DMS79 (cell line): ENCODE data around the gene SPPL2B.
A peak's percentile ranks its signal among the peaks of the same experiment; 100 is the strongest.
"Not testable (repeated sequence)": the region's sequence is repeated elsewhere in the genome, so short reads cannot be mapped to it uniquely, and the experiment has no call there.

Experiments
- DNase-seq: peaks from one replicate; lab custom pipeline; 2025; lab: John Stamatoyannopoulos, UW

Gene SPPL2B, protein sequence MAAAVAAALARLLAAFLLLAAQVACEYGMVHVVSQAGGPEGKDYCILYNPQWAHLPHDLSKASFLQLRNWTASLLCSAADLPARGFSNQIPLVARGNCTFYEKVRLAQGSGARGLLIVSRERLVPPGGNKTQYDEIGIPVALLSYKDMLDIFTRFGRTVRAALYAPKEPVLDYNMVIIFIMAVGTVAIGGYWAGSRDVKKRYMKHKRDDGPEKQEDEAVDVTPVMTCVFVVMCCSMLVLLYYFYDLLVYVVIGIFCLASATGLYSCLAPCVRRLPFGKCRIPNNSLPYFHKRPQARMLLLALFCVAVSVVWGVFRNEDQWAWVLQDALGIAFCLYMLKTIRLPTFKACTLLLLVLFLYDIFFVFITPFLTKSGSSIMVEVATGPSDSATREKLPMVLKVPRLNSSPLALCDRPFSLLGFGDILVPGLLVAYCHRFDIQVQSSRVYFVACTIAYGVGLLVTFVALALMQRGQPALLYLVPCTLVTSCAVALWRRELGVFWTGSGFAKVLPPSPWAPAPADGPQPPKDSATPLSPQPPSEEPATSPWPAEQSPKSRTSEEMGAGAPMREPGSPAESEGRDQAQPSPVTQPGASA

DNA sequence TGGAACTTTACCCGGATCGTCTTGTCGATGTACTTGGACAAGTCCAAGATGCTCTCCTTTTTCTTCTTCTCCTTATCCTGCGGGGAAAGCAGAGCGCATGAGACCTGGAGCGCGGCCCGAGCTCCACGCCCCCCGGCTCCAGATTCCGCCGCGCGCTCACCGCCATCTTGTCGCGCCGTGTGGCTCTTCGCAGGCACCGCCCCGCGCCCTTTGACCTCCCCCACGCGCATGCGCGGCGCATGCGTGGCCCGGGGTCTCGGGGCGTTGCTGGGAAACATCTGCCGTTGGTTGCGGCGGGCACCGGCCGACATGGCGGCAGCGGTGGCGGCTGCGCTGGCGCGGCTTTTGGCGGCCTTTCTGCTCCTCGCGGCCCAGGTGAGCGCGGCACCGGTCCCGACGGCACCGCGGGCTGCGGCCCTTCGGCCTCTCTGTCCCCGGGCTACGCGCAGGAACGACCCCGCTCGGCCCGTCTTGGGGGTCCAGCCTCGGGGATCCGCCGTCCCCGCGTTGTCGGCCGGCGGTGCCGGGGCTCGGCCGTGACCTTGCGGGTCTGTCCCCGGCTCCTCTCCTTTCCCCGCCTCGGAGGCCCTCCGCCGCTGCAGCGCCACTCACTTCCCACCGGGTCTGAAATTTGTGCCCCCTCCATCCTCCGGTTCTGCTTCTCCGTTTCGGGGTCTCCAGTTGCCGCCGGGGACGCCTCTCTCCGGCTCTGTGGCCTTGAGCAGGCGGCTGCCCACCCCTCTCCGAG is at the start of gene SPPL2B, which contains the start of gene LSM7:
SPPL2B (plus strand) TSS at position 284 of the 748 bp plus-strand sequence; CDS start at position 310, 26 bp downstream.
LSM7 (minus strand) TSS at position 186 of the 748 bp plus-strand sequence; CDS start at position 166, 20 bp downstream.
- DNase-seq: peak; percentile 59

DNA sequence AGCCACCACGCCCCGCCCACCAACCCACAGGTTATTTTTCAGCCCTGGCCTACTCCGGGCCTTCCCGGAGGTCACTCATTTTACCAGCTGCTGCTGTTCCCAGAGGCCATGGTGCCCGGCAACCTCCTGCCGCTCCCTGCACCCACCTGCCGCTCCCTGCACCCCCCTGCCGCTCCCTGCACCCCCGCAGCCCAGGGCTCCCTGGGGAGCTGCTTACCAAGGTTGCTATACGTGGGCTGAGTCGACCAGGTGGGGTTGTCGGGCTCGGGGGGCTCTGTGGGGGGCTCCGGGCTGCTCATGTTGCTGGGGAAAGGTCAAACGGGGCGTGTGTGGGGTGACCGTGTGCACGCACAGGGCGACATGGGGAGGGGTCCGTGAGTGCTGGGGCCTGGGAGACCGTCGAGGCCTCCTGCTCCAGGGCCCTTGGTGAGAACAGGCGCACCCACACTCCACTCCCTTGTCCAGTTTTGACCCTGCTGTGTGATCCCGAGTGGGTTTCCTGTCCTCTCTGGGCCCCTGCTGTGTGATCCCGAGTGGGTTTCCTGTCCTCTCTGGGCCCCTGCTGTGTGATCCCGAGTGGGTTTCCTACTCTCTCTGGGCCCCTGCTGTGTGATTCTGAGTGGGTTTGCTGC is 47.7 kb upstream of the SPPL2B start:
- no peak for DNase-seq

GRCh38 chr19:2281265-2282061 is 47.0 kb upstream of the SPPL2B start:
- not testable (repeated sequence) for DNase-seq

DNA sequence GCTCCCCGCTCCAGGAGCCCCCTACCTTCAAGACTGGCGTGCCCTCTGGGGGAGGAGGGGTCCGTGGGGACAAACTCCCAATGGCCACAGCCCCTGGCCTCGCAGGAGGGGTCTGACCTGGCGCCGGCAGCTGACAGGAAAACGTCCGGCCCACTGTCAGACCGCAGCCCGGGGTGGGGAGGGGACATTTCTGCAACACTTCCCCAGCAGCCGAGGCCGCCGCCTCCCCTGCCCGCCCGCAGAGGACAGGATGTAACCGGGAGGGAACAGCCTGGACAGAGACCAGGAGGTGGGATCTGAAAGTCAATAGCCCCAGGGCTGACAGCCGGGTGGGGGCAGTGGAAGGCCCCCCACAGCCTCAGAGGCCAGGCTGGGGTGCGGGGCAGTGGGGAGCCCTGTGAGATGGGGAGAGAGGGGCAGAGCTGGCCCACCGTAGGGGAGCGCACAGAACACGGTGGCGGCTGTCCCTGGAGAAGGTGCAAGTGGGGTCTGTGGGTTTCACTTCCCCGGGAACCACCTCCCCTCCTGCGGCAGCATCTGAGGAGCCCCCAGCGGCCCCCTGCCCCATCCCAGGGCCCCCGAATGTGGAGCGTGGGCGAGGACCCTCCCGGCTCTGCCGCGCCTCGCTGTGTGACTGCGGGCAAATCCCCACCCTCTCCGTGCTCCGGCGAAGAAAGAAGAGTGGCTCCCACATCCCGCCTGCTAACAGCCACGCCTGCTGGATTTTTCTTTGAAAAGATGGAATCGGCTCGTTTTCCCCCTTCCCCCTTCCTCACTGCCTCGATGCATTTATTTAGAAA is 46.2 kb upstream of the SPPL2B start, which contains the start of gene PEAK3:
PEAK3 (minus strand) TSS at position 114 of the 800 bp plus-strand sequence. CDS start 1,244 bp downstream, outside the sequence.
- DNase-seq: no peak

DNA sequence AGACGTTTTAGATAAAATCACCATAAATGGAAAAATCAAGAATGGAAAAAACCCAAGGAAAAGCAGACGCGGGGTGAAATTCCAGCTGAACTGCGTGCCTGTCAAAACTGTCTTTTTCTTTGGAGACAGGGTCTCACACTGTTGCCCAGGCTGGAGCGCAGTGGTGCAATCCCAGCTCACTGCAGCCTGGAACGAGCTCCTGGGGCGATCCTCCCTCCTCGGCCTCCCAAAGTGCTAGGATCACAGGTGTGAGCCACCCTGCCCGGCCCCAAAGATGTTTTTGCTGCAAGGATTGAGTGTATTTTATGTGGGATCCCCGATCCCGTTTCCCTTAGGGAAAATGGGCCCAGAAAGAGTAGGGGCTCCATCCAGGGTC is 45.6 kb upstream of the SPPL2B start:
- no peak for DNase-seq

DNA sequence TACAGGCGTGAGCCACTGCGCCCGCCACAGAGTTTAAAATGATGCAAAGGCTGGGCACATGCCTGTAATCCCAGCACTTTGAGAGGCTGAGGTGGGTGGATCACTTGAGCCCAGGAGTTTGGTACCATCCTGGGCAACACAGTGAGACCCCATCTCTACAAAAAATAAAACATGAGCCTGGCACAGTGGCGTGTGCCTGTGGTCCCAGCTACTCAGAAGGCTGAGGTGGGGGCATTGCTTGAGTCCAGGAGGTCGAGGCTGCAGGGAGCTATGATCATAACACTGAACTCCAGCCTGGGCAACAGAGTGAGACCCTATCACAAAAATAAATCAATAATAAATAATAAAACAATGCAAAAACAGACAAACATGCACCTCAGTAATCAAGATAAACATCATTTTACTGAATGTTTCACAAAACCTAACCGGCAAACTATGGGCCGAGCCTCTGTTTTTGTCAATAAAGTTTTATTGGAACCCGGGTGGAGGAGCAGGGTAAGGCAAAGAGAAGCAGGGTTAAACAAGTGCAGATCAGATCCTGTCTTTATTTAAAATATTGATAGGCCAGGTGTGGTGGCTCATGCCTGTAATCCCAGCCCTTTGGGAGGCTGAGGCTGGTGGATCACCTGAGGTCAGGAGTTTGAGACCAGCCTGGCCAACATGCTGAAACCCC is 44.5 kb upstream of the SPPL2B start:
- DNase-seq: no peak

- no peak for DNase-seq
Measured at GRCh38 chr19:2286402-2287140, 41.9 kb upstream of the SPPL2B start.

DNA sequence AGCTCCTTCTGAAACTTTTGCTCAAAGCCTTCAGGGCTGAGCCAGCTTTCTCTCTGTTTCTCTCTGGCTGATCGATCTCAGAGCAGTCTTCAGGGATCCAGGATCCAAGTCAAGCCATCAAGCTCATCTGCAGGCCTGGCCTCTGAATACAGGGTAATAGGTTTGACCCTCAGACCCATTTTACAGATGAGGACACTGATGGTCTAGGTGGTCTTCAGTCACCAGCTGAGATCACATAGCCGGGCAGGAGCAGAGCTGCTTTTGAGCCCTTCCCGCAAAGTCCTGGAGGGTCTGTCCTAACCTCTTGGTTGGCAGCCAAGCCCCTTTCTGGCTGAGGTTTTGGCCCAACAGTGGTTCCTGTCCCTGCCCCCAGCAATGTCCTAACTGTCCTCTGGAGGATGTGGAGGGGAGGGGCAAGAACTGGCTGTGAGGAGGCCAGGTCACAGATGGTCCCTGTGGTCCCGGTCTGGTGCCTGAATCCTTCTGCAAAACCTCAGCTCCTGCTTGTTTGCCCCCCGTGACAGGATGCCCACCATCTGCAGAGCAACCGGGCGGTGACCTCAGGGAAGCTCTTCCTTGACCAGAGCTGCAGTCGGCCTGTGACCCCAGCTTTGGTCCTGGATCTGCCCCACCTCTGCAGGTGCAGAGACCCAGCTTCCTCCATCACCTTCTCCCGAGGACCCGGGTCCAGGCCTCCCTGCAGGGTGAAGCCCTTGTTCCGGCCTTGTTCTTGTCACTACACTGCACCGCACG is 40.7 kb upstream of the SPPL2B start:
- no peak for DNase-seq

DNA sequence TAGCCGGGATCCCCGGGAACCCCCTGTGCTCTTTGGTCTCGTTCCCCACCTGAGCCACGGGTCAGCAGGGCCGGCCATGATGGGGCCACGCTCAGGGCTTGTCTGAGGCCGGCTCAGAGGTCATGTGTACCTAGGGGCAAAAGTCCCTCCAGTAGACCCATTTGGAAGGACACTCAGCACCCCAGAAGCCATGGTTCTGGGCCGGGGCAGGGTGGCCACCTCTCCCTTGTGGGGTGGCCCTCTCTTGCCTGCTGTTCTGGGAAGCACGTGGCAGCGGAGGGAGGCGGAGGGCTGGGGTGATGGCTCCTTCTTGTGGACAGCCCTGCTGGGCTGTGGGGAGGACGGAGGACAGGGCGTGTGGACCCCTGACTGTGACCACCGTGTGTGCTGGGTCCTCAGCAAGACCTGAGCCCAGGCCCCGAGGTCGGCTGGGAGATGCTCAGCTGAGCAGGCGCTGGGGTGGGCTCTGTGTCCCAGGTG is 40.1 kb upstream of the SPPL2B start:
- DNase-seq: no peak

DNA sequence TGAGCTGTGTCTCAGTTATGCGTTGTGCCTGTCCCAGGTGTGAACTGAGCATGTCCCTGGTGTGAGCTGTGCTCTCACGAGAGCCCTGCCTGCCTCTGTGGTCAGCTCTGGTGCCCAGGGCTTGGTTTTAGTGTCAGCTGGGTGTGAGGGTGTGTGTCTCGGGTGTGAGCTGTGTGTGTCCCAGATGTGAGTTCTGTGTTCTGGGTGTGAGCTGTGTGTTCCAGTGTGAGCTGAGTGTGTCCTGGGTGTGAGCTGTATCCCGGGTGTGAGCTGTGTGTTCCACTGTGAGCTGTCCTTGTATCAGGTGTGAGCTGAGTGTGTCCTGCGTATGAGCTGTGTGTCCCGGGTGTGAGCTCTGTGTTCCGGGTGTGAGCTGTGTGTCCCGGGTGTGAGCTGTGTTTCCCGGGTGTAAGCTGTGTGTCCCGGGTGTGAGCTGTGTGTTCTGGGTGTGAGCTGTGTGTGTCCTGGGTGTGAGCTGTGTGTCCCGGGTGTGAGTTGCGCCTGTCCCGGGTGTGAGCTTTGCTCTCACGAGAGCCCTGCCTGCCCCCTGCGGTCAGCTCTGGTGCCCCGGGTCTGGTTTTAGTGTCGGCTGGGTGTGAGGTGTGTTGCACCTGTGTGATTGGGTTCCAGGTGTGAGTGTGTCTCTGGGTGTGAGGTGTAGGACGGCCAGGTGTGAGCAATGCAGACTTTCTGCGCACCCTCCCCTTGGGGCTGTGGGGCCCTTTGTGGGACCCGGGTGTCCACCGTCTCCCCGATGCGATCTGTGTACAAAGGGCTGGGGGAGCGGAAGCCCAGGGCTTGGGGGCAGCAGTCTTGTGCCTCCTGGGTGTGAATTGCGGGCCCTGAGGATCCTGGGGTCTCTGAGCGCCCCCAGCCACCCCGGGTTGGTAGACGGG is 39.4 kb upstream of the SPPL2B start:
- DNase-seq: no peak

DNA sequence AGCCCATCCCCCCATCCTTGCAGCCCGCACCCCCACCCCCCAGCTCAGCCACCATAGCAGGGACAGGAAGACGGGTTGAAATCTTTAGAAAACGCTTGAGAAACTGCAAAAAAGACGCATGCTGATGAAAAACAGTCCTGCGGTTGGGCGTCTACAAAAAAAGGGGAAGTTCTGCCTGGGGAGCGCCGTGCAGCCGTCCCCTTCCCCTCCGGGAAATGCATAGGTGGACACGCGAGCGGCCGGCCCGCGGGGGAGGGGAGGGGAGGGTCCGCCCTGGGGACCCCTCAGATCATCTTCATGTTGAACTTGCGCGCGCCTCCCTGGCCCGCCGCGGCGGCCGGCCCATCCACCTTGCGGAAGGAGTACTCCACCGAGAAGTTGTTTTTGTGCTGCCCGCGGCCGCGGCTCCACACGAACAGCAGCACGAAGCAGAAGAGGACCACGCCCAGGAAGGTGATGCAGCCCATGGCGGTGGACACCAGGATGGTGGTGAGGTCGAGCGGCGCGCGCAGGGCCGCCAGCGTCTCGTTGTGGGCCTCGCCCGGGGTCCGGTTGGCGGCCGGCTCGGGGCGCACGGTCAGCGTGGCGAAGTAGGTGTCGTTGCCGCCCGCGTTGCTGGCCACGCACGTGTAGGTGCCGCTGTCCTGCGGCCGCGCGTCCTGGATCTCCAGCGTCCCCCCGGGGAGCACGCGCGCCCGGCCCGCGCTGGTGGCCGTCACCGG is 38.6 kb upstream of the SPPL2B start:
- DNase-seq: no peak

GRCh38 chr19:2290441-2291184 is 37.9 kb upstream of the SPPL2B start:
- DNase-seq: peak; percentile 44

- DNase-seq: peak; percentile 39
Measured at GRCh38 chr19:2291185-2291751, 37.2 kb upstream of the SPPL2B start.

DNA sequence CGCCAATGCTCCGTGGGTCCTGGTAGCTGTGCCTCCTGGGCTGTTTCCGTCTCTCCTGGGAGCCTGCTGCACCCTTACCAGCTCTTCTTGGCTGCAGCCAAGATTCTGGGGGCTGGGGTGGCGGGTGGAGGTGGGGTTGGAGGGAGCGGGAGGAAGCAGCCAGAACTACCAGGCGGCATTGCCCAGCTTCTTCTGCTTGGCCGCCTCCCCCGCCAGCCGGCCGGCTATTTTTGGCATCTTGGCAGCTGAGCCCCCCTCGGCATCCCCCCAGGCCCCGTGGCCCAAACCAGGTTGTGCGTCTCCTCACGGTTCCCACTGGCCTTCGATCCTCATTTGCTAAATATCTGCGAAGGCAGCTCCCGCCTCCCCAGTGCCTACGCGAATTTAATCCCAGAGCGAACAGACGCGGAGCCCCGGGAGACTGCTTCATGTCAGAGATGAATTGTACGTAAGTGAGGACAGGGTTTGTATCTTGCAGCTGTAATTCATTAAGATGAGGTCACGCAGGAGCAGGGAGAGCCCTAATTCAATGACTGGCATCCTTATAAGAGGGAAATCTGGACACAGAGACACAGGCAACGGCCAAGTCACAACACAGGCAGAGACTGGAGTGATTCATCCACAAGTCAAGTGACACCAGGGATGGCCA is 33.7 kb upstream of the SPPL2B start:
- DNase-seq: no peak

DNA sequence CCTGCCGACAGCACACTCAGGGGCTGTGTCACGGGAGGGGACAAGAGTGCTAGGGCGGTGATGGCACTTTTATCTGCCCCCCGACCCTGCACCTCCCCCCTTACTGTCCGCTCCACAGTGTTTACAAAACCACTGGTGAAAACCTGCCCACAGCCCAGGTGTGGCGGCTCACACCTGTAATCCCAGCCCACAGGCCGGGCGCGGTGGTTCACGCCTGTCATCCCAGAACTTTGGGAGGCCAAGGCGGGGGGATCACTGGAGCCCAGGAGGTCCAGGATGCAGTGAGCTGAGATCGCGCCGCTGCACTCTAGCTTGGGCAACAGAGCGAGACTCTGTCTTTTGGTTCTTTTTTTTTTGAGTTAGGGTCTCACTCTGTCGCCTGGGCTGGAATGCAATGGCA is 32.3 kb upstream of the SPPL2B start:
- no peak for DNase-seq
